Measurements from ENCODE around the gene SPATA2L. TPM values are rescaled to one million over a fixed set of nuclear protein-coding genes. Genes with fewer than 3 reads are reported as not detected.

SPATA2L gene
- total and polyA plus RNA-seq, 2 of the 8 experiments (the other 6 are each of a cell fraction or from before 2014, with no cell fraction given), result 9.3 to 12.5 TPM

DNA sequence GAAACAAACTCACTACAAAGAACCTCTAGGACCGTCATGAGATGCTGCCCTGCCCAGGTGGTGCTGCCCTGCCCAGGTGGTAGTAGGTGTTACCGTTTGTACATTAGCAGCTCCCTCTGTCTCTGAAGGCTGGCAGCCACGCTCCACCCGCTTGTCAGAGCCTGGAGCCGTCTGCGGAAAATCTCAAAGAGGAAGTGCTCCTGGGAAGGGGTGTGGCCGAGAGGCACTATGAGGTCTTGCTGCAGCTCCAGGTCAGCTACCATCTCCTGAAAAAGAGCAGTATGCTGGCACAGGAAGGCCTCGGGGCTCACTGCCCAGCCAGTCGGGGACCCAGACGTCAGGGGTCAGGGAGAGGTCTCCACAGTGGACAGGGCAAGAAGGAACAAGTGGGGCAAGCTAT, 48.1 kb upstream of the SPATA2L start (continued):
- TF ChIP-seq, protein P1, sequence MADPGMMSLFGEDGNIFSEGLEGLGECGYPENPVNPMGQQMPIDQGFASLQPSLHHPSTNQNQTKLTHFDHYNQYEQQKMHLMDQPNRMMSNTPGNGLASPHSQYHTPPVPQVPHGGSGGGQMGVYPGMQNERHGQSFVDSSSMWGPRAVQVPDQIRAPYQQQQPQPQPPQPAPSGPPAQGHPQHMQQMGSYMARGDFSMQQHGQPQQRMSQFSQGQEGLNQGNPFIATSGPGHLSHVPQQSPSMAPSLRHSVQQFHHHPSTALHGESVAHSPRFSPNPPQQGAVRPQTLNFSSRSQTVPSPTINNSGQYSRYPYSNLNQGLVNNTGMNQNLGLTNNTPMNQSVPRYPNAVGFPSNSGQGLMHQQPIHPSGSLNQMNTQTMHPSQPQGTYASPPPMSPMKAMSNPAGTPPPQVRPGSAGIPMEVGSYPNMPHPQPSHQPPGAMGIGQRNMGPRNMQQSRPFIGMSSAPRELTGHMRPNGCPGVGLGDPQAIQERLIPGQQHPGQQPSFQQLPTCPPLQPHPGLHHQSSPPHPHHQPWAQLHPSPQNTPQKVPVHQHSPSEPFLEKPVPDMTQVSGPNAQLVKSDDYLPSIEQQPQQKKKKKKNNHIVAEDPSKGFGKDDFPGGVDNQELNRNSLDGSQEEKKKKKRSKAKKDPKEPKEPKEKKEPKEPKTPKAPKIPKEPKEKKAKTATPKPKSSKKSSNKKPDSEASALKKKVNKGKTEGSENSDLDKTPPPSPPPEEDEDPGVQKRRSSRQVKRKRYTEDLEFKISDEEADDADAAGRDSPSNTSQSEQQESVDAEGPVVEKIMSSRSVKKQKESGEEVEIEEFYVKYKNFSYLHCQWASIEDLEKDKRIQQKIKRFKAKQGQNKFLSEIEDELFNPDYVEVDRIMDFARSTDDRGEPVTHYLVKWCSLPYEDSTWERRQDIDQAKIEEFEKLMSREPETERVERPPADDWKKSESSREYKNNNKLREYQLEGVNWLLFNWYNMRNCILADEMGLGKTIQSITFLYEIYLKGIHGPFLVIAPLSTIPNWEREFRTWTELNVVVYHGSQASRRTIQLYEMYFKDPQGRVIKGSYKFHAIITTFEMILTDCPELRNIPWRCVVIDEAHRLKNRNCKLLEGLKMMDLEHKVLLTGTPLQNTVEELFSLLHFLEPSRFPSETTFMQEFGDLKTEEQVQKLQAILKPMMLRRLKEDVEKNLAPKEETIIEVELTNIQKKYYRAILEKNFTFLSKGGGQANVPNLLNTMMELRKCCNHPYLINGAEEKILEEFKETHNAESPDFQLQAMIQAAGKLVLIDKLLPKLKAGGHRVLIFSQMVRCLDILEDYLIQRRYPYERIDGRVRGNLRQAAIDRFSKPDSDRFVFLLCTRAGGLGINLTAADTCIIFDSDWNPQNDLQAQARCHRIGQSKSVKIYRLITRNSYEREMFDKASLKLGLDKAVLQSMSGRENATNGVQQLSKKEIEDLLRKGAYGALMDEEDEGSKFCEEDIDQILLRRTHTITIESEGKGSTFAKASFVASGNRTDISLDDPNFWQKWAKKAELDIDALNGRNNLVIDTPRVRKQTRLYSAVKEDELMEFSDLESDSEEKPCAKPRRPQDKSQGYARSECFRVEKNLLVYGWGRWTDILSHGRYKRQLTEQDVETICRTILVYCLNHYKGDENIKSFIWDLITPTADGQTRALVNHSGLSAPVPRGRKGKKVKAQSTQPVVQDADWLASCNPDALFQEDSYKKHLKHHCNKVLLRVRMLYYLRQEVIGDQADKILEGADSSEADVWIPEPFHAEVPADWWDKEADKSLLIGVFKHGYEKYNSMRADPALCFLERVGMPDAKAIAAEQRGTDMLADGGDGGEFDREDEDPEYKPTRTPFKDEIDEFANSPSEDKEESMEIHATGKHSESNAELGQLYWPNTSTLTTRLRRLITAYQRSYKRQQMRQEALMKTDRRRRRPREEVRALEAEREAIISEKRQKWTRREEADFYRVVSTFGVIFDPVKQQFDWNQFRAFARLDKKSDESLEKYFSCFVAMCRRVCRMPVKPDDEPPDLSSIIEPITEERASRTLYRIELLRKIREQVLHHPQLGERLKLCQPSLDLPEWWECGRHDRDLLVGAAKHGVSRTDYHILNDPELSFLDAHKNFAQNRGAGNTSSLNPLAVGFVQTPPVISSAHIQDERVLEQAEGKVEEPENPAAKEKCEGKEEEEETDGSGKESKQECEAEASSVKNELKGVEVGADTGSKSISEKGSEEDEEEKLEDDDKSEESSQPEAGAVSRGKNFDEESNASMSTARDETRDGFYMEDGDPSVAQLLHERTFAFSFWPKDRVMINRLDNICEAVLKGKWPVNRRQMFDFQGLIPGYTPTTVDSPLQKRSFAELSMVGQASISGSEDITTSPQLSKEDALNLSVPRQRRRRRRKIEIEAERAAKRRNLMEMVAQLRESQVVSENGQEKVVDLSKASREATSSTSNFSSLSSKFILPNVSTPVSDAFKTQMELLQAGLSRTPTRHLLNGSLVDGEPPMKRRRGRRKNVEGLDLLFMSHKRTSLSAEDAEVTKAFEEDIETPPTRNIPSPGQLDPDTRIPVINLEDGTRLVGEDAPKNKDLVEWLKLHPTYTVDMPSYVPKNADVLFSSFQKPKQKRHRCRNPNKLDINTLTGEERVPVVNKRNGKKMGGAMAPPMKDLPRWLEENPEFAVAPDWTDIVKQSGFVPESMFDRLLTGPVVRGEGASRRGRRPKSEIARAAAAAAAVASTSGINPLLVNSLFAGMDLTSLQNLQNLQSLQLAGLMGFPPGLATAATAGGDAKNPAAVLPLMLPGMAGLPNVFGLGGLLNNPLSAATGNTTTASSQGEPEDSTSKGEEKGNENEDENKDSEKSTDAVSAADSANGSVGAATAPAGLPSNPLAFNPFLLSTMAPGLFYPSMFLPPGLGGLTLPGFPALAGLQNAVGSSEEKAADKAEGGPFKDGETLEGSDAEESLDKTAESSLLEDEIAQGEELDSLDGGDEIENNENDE (IDR thresholded peaks at IDR 0.05; ENCODE audit: insufficient replicate concordance, low read length), result no peak
- TF ChIP-seq CTBP2 (IDR thresholded peaks at IDR 0.05; ENCODE audit: borderline replicate concordance, insufficient read depth, insufficient read length, low read length), result no peak
- no peak for TF ChIP-seq NANOG (IDR thresholded peaks at IDR 0.05; ENCODE audit: insufficient read depth, low read depth, low read length, poor library complexity, severe bottlenecking)
- no peak for TF ChIP-seq EZH2 (IDR thresholded peaks at IDR 0.05; ENCODE audit: low read depth, low read length, severe bottlenecking)
- TF ChIP-seq SIRT6 (IDR thresholded peaks at IDR 0.05; ENCODE audit: low read length), result no peak
- TF ChIP-seq TEAD4 (IDR thresholded peaks at IDR 0.05; ENCODE audit: low read depth, low read length), result no peak
- TF ChIP-seq, protein P2, sequence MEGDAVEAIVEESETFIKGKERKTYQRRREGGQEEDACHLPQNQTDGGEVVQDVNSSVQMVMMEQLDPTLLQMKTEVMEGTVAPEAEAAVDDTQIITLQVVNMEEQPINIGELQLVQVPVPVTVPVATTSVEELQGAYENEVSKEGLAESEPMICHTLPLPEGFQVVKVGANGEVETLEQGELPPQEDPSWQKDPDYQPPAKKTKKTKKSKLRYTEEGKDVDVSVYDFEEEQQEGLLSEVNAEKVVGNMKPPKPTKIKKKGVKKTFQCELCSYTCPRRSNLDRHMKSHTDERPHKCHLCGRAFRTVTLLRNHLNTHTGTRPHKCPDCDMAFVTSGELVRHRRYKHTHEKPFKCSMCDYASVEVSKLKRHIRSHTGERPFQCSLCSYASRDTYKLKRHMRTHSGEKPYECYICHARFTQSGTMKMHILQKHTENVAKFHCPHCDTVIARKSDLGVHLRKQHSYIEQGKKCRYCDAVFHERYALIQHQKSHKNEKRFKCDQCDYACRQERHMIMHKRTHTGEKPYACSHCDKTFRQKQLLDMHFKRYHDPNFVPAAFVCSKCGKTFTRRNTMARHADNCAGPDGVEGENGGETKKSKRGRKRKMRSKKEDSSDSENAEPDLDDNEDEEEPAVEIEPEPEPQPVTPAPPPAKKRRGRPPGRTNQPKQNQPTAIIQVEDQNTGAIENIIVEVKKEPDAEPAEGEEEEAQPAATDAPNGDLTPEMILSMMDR (IDR thresholded peaks at IDR 0.05; ENCODE audit: control extremely low read depth in 1 of 3, insufficient read depth in 1 of 3, low read depth in 1 of 3, low read length in 3 of 3), result no peak

Measured in H1 (cell line).